SK-N-SH treated with all-trans-retinoic acid at 6 μM for 48 hours (cell line): ENCODE results near the gene UPB1.

Experiments used
- ARNTL ChIP-seq: fragments of 450-650 bp; formaldehyde crosslinking; IDR thresholded peaks from 2 replicates; pipeline ENCODE4 v1.5.0; 2020; ENCODE audit warnings: low read depth, mild to moderate bottlenecking, moderate library complexity, borderline replicate concordance
- BACH2 ChIP-seq: fragments of 250-450 bp; sonication (Bioruptor Pico); IDR thresholded peaks from 2 replicates; pipeline ENCODE4 v1.9.0; 2021; ENCODE audit warnings: mild to moderate bottlenecking, borderline replicate concordance
- CREB5 ChIP-seq: fragments of 250-450 bp; sonication (Bioruptor Pico); IDR thresholded peaks from 2 replicates; pipeline ENCODE4 v1.5.1; 2020; ENCODE audit warnings: low read depth, mild to moderate bottlenecking, moderate library complexity
- CSRNP3 ChIP-seq: fragments of 250-450 bp; sonication (Bioruptor Pico); IDR thresholded peaks from 2 replicates; pipeline ENCODE4 v1.5.1; 2021; ENCODE audit warnings: mild to moderate bottlenecking, moderate library complexity
- PATZ1 ChIP-seq: fragments of 250-450 bp; sonication (Bioruptor Pico); IDR thresholded peaks from 2 replicates; pipeline ENCODE4 v1.8.0; 2020; ENCODE audit warnings: mild to moderate bottlenecking, moderate library complexity, borderline replicate concordance
- TCF4 ChIP-seq: fragments of 250-450 bp; sonication (Bioruptor Pico); IDR thresholded peaks from 2 replicates; pipeline ENCODE4 v1.8.0; 2021; ENCODE audit warnings: mild to moderate bottlenecking, moderate library complexity, borderline replicate concordance
- ZC3H10 ChIP-seq: fragments of 250-450 bp; sonication (Bioruptor Pico); IDR thresholded peaks from 2 replicates; pipeline ENCODE4 v1.5.1; 2021; ENCODE audit warnings: mild to moderate bottlenecking, moderate library complexity

GRCh38 chr22:24553597-24554312 lies 58.6 kb downstream of the UPB1 start:
- TF ChIP-seq PATZ1 (CRISPR knock-in tag) (no peak), ARNTL (CRISPR knock-in tag) (no peak), TCF4 (CRISPR knock-in tag) (no peak), BACH2 (CRISPR knock-in tag) (no peak), CREB5 (no peak), ZC3H10 (no peak), CSRNP3 (CRISPR knock-in tag) (no peak)
